Breast epithelium (tissue), 4 donors: ENCODE results near the gene MSH3. TPM values are rescaled to one million over a fixed set of nuclear protein-coding genes. Genes with fewer than 3 reads are reported as not detected.

Source experiments
- DNase-seq, 2 donors: peaks; one replicate each; pipeline ENCODE4 v3.0.0-alpha.2; 2019; ENCODE audit warnings: low spot score in 2 of 2
- H3K27ac ChIP-seq, 2 donors: fragments of 200-600 bp; sonication (generic) in 1 of 2; one replicate each; pipeline ENCODE4 v1.5.1; 2016 to 2019; ENCODE audit warnings: mild to moderate bottlenecking in 1 of 2
- H3K27me3 ChIP-seq, 2 donors: fragments of 200-600 bp; sonication (generic) in 1 of 2; one replicate each; pipeline versions ENCODE4 v1.5.1 to v1.6.0; 2017 to 2019; ENCODE audit warnings: control low read depth in 1 of 2, mild to moderate bottlenecking in 1 of 2
- H3K36me3 ChIP-seq: fragments of 200-600 bp; one replicate; pipeline ENCODE4 v1.5.1; 2019
- H3K4me1 ChIP-seq, 2 donors: fragments of 200-600 bp; sonication (generic); one replicate each; pipeline ENCODE4 v1.5.1; 2016 to 2019; ENCODE audit warnings: control low read depth in 1 of 2
- H3K4me3 ChIP-seq, 3 donors: fragments of 200-600 bp; sonication (generic); 1 replicate in 2 of 3; 2 replicates in 1 of 3; pipeline ENCODE4 v1.5.1; 2016 to 2019; ENCODE audit warnings: mild to moderate bottlenecking in 3 of 3, moderate library complexity in 2 of 3
- H3K9me3 ChIP-seq, 2 donors: fragments of 200-600 bp; sonication (generic) in 1 of 2; one replicate each; pipeline ENCODE4 v1.5.1; 2016 to 2019; ENCODE audit warnings: control low read depth in 1 of 2
- POLR2A ChIP-seq: fragments of 450-650 bp; IDR thresholded peaks from one replicate; pipeline ENCODE4 v1.6.1; 2016; ENCODE audit warnings: antibody characterized with exemption, mild to moderate bottlenecking, moderate library complexity
- POLR2AphosphoS5 ChIP-seq, 3 donors: sonication (generic); formaldehyde crosslinking; IDR thresholded peaks; one replicate each; pipeline ENCODE4 v1.6.1; 2017; ENCODE audit warnings: antibody characterized with exemption in 3 of 3
- intact Hi-C: fragments of 100-400 bp; cut with DNase I; formaldehyde crosslinking; loops from one replicate; pipeline ENCODE4 v1.15.1; 2023; ENCODE audit warnings: low total_unique reads
- total RNA-seq, 3 donors: library from RNA; depleted of rRNA; stranded (reverse); fragments of >200 nt; gene quantifications; one replicate each; pipeline ENCODE4 v1.1.0, GENCODE V29; 2016
- TF ChIP-seq, protein P1 (sequence below), 3 donors: fragments of 450-650 bp; IDR thresholded peaks; one replicate each; pipeline ENCODE4 v1.5.1; 2016 to 2017; ENCODE audit warnings: antibody characterized with exemption in 3 of 3, mild to moderate bottlenecking in 3 of 3, moderate library complexity in 3 of 3

Gene MSH3
- total RNA-seq, 3 donors from 2014 or later, result 20.0 to 21.4 (median 21.3) TPM

GRCh38 chr5:80686757-80687156 is 32.3 kb downstream of the MSH3 start:
- Histone ChIP-seq H3K9me3 (no peaks in the 10 kb centered on the region), H3K27me3 (no peaks in the 10 kb centered on the region), H3K36me3 (no peaks in the 10 kb centered on the region), H3K4me1 (no peaks in the 10 kb centered on the region), H3K4me3 (no peak overlapping the region), H3K27ac (no peak overlapping the region)
- DNase-seq, result no peak
- TF ChIP-seq, protein P1, sequence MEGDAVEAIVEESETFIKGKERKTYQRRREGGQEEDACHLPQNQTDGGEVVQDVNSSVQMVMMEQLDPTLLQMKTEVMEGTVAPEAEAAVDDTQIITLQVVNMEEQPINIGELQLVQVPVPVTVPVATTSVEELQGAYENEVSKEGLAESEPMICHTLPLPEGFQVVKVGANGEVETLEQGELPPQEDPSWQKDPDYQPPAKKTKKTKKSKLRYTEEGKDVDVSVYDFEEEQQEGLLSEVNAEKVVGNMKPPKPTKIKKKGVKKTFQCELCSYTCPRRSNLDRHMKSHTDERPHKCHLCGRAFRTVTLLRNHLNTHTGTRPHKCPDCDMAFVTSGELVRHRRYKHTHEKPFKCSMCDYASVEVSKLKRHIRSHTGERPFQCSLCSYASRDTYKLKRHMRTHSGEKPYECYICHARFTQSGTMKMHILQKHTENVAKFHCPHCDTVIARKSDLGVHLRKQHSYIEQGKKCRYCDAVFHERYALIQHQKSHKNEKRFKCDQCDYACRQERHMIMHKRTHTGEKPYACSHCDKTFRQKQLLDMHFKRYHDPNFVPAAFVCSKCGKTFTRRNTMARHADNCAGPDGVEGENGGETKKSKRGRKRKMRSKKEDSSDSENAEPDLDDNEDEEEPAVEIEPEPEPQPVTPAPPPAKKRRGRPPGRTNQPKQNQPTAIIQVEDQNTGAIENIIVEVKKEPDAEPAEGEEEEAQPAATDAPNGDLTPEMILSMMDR (IDR thresholded peaks at IDR 0.05), result peak in 1 of 3 donors; percentile 38
- TF ChIP-seq POLR2A, result no peak
- intact Hi-C loops, result no loop called here

DNA sequence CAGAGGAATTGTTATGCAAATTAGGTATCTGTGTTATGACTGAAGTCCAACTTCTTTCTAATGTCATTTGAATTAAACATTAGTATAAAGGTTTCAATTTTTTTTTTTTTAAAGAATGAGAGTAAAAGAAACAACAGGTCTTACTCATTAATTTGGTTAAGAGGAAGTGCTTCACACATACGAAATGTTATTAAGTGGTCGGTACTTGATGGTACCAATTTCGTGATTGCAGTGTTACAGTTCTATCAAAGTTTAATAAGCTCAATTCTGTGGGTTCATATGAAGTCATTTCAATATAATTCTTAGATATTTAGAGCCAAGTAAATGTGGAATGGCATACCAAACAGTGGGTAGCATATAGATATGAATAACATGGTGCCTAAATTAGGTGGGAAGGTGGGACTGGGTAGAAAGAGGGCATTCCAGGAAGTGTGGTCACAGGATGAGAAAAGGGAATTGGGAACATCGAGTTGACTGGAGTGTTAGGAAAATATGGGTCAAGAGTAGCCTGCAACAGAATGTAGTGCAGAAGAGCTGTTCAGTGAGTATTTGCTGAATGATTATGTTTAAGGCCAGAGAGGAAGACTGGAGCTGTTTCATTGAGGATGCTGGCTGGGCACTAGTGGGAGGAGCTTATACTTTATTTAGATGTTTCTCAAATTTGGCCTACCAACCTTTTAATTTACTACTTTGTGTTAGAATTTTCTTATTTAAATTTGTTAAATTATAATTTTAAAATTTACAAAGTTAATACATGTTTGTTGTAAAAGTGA is 34.4 kb downstream of the MSH3 start:
- H3K27me3 ChIP-seq, result no peaks in the 10 kb centered on the region
- no peaks in the 10 kb centered on the region for H3K4me1 ChIP-seq
- no peak overlapping the region for H3K4me3 ChIP-seq
- no peaks in the 10 kb centered on the region for H3K36me3 ChIP-seq
- no peak overlapping the region for H3K27ac ChIP-seq
- no peak for DNase-seq
- TF ChIP-seq, protein P1 (IDR thresholded peaks at IDR 0.05), result no peak
- TF ChIP-seq POLR2AphosphoS5 (IDR thresholded peaks at IDR 0.05) (no peak), POLR2A (no peak)
- H3K9me3 ChIP-seq, result no peaks in the 10 kb centered on the region
- intact Hi-C loops, result no loop called here

- Histone ChIP-seq H3K36me3 (no peaks in the 10 kb centered on the region), H3K27ac (no peak overlapping the region), H3K4me1 (no peaks in the 10 kb centered on the region), H3K27me3 (no peaks in the 10 kb centered on the region), H3K9me3 (no peaks in the 10 kb centered on the region), H3K4me3 (no peak overlapping the region)
- TF ChIP-seq POLR2AphosphoS5 (IDR thresholded peaks at IDR 0.05) (no peak), POLR2A (no peak)
- TF ChIP-seq, protein P1 (IDR thresholded peaks at IDR 0.05), result no peak
- intact Hi-C loops, result no loop called here
- no peak for DNase-seq
These were observed 35.2 kb downstream of the MSH3 start for GRCh38 chr5:80689627-80690026.

DNA sequence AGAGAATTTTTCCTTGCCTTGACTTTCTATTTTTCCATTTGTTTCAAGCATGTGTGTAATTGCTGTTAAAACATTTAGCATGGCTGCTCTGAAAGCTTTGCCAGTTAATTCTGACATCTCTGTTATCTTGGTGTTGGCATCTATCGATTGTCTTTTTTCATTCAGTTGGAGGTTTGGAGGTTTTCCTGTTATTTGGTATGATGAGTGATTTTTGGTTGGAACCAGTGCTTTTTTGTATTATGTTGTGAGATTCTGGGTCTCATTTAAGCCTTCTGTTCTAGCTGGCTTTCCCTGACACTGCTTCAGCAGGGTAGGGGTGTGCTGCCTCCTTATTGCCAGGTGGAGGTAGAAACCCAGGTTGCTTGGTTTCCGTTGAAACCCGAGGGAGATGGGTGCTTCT is 41.2 kb downstream of the MSH3 start:
- TF ChIP-seq, protein P1 (IDR thresholded peaks at IDR 0.05), result no peak
- no peak for TF ChIP-seq POLR2AphosphoS5 (IDR thresholded peaks at IDR 0.05)
- TF ChIP-seq POLR2A, result no peak
- no peak for DNase-seq
- H3K27me3 ChIP-seq, result no peaks in the 10 kb centered on the region
- H3K4me1 ChIP-seq, result no peaks in the 10 kb centered on the region
- H3K4me3 ChIP-seq, result no peak overlapping the region
- no peaks in the 10 kb centered on the region for H3K9me3 ChIP-seq
- no peak overlapping the region for H3K27ac ChIP-seq
- H3K36me3 ChIP-seq, result no peaks in the 10 kb centered on the region
- intact Hi-C loops, result no loop called here

GRCh38 chr5:80696450-80696849 is 42.0 kb downstream of the MSH3 start:
- no peak overlapping the region for H3K27ac ChIP-seq
- H3K36me3 ChIP-seq, result no peaks in the 10 kb centered on the region
- H3K27me3 ChIP-seq, result no peaks in the 10 kb centered on the region
- no peaks in the 10 kb centered on the region for H3K4me1 ChIP-seq
- intact Hi-C loops, result no loop called here
- TF ChIP-seq POLR2A (no peak), POLR2AphosphoS5 (IDR thresholded peaks at IDR 0.05) (no peak)
- TF ChIP-seq, protein P1 (IDR thresholded peaks at IDR 0.05), result no peak
- no peak overlapping the region for H3K4me3 ChIP-seq
- no peak for DNase-seq
- H3K9me3 ChIP-seq, result no peaks in the 10 kb centered on the region
